Esophagus squamous epithelium (tissue), 5 donors: Measurements from ENCODE around the gene OR6S1. TPM values are rescaled to one million over a fixed set of nuclear protein-coding genes. Genes with fewer than 3 reads are reported as not detected.

Experiments used
- DNase-seq: peaks from one replicate; lab custom pipeline; 2025; lab: John Stamatoyannopoulos, UW
- H3K27ac ChIP-seq, 4 donors: fragments of 200-600 bp; sonication (generic); one replicate each; pipeline ENCODE4 v1.5.1; 2016 to 2019; ENCODE audit warnings: mild to moderate bottlenecking in 1 of 4
- H3K27me3 ChIP-seq, 4 donors: fragments of 200-600 bp; sonication (generic); 1 replicate in 3 of 4; 2 replicates in 1 of 4; pipeline versions ENCODE4 v1.5.1 to v1.6.0; 2017 to 2021; ENCODE audit warnings: antibody characterized with exemption in 1 of 4
- H3K36me3 ChIP-seq, 3 donors: fragments of 200-600 bp; sonication (generic); one replicate each; pipeline ENCODE4 v1.5.1; 2016 to 2019
- H3K4me1 ChIP-seq, 3 donors: fragments of 200-600 bp; sonication (generic); one replicate each; pipeline ENCODE4 v1.5.1; 2017 to 2019
- H3K4me3 ChIP-seq, 4 donors: fragments of 200-600 bp; sonication (generic); 1 replicate in 3 of 4; 2 replicates in 1 of 4; pipeline ENCODE4 v1.5.1; 2016 to 2019; ENCODE audit warnings: mild to moderate bottlenecking in 2 of 4, moderate library complexity in 1 of 4
- H3K9me3 ChIP-seq, 3 donors: fragments of 200-600 bp; sonication (generic); one replicate each; pipeline ENCODE4 v1.5.1; 2016 to 2019
- POLR2A ChIP-seq, 4 donors: fragments of 450-650 bp; IDR thresholded peaks; one replicate each; pipeline ENCODE4 v1.6.1; 2017; ENCODE audit warnings: antibody characterized with exemption in 4 of 4, mild to moderate bottlenecking in 4 of 4, moderate library complexity in 3 of 4
- WGBS, 2 donors: methylation state at CpG; one replicate each; pipeline ENCODE4 v1.1.5; 2018; 5-methylcytosine and 5-hydroxymethylcytosine counted together
- intact Hi-C: fragments of 100-400 bp; cut with DNase I; formaldehyde crosslinking; loops from one replicate; pipeline ENCODE4 v1.15.0; 2022
- total RNA-seq, 4 donors: library from RNA; depleted of rRNA; stranded (reverse); fragments of >200 nt; gene quantifications; one replicate each; pipeline ENCODE4 v1.1.0, GENCODE V29; 2016
- TF ChIP-seq, protein P1 (sequence below), 6 experiments: fragments of 450-650 bp in 4 of 6; fragments of 200-600 bp in 2 of 6; sonication (generic) in 2 of 6; IDR thresholded peaks; one replicate each; pipeline ENCODE4 v1.5.1; 2016 to 2019; ENCODE audit warnings: antibody characterized with exemption in 6 of 6, mild to moderate bottlenecking in 4 of 6, moderate library complexity in 4 of 6
- donor health status: DM: yes; HTN: yes; CAD: no.

The OR6S1 gene
- total RNA-seq, 4 donors from 2014 or later: not detected

DNA sequence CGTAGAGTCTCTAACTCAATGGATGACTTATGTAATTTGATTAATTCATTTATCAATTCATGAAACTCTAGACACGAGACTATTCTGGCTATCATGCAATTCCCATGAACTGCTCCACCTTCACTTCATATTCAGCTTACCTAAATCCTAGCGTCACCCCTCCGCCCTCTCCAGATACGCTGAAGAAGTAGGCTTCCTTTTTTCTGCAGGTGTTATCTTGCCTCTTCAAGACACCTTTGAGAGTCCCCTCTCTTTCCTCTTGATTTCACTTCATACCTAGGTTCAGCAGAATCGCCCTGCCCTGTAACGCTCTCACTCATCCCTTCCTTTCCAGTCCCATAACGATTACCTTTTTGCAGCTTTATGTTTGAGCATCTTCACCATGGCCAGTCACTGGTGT lies 38.9 kb upstream of the OR6S1 start:
- 55 to 62% methylated on average over 8 of the region's 8 CpGs for whole genome bisulfite sequencing, 2 donors
- intact Hi-C loops: loop anchor here (10.0 kb wide), 1 partner anchor 346 kb away; the partner anchor contains the start of gene CCNB1IP1

GRCh38 chr14:20679907-20680306 lies 38.4 kb upstream of the OR6S1 start:
- TF ChIP-seq POLR2A (IDR thresholded peaks at IDR 0.05): no peak
- TF ChIP-seq, protein P1, sequence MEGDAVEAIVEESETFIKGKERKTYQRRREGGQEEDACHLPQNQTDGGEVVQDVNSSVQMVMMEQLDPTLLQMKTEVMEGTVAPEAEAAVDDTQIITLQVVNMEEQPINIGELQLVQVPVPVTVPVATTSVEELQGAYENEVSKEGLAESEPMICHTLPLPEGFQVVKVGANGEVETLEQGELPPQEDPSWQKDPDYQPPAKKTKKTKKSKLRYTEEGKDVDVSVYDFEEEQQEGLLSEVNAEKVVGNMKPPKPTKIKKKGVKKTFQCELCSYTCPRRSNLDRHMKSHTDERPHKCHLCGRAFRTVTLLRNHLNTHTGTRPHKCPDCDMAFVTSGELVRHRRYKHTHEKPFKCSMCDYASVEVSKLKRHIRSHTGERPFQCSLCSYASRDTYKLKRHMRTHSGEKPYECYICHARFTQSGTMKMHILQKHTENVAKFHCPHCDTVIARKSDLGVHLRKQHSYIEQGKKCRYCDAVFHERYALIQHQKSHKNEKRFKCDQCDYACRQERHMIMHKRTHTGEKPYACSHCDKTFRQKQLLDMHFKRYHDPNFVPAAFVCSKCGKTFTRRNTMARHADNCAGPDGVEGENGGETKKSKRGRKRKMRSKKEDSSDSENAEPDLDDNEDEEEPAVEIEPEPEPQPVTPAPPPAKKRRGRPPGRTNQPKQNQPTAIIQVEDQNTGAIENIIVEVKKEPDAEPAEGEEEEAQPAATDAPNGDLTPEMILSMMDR (IDR thresholded peaks at IDR 0.05): no peak
- peaks cover 9 to 41% (median 12%) of the 10 kb centered on the region in 3 donors for H3K4me1 ChIP-seq
- no peak overlapping the region for H3K4me3 ChIP-seq
- intact Hi-C loops: loop anchor here (10.0 kb wide), 1 partner anchor 345 kb away; the partner anchor contains the start of gene CCNB1IP1
- 86 to 92% methylated on average over 1 of the region's 1 CpG for WGBS, 2 donors
- H3K36me3 ChIP-seq: no peaks in the 10 kb centered on the region
- H3K9me3 ChIP-seq: no peaks in the 10 kb centered on the region
- H3K27me3 ChIP-seq: no peaks in the 10 kb centered on the region
- no peak overlapping the region for H3K27ac ChIP-seq
- no peak for DNase-seq

More for the DNA sequence above, 38.9 kb upstream of the OR6S1 start:
- Histone ChIP-seq H3K9me3 (no peaks in the 10 kb centered on the region), H3K4me1 (peaks cover 11 to 46% (median 17%) of the 10 kb centered on the region in 3 donors), H3K36me3 (no peaks in the 10 kb centered on the region), H3K27me3 (no peaks in the 10 kb centered on the region), H3K4me3 (peak overlapping the region in 2 of 4 donors; percentile 89 to 93), H3K27ac (peak overlapping the region in 3 of 4 donors; percentile 98 to 100 (median 100))
- TF ChIP-seq POLR2A (IDR thresholded peaks at IDR 0.05): no peak
- TF ChIP-seq, protein P1 (IDR thresholded peaks at IDR 0.05): no peak
- DNase-seq: no peak

- no peaks in the 10 kb centered on the region for H3K9me3 ChIP-seq
- H3K27me3 ChIP-seq: peaks cover 0 to 13% (median 0%) of the 10 kb centered on the region in 4 donors
- intact Hi-C loops: no loop called here
- DNase-seq: no peak
- 67 to 85% methylated on average over 1 to 2 of the region's 2 CpGs for WGBS, 2 donors
- H3K4me3 ChIP-seq: no peak overlapping the region
- peaks cover 5 to 15% (median 9%) of the 10 kb centered on the region in 3 donors for H3K4me1 ChIP-seq
- no peak overlapping the region for H3K27ac ChIP-seq
- H3K36me3 ChIP-seq: no peaks in the 10 kb centered on the region
- TF ChIP-seq POLR2A (IDR thresholded peaks at IDR 0.05): no peak
- TF ChIP-seq, protein P1 (IDR thresholded peaks at IDR 0.05): no peak
Observed at GRCh38 chr14:20676072-20676471, 34.6 kb upstream of the OR6S1 start.

- TF ChIP-seq, protein P1 (IDR thresholded peaks at IDR 0.05): no peak
- TF ChIP-seq POLR2A (IDR thresholded peaks at IDR 0.05): no peak
- intact Hi-C loops: no loop called here
- H3K27me3 ChIP-seq: peaks cover 0 to 13% (median 0%) of the 10 kb centered on the region in 4 donors
- H3K4me1 ChIP-seq: peaks cover 2 to 11% (median 5%) of the 10 kb centered on the region in 3 donors
- WGBS, 2 donors: 68 to 83% methylated on average over 1 to 2 of the region's 2 CpGs
- no peaks in the 10 kb centered on the region for H3K9me3 ChIP-seq
- no peak overlapping the region for H3K27ac ChIP-seq
- no peaks in the 10 kb centered on the region for H3K36me3 ChIP-seq
- DNase-seq: no peak
- no peak overlapping the region for H3K4me3 ChIP-seq
Observed at GRCh38 chr14:20675669-20676068, 34.2 kb upstream of the OR6S1 start.

DNA sequence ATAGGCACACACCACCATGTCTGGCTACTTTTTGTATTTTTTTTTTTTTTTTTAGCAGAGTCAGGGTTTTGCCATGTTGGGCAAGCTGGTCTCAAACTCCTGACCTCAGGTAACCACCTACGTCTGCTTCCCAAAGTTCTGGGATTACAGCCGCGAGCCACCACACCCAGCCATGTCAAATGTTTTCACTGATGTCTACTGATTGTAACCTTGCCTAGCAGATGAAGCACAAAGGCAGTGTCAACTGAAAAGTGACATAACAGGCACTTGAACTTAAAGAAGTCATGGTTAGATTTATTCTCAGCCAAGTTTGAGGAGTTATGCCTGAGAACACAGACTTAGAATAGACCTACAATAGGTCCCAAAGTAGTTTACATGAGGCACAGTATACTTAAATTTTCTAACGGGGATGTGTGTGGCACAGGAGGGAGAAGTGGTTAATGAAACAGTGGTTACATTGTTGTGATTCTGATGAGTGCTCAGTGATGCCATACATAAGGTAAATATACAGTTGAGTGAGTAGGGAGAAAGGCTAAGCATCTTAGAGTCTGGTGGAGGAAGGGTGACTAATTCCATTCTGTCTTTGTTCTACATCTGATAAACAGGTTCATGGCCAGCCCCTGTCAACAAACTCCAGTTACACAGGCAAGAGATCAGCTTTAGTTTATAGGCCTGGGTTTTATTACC lies 30.2 kb upstream of the OR6S1 start:
- Histone ChIP-seq H3K36me3 (no peaks in the 10 kb centered on the region), H3K27ac (no peak overlapping the region), H3K27me3 (peaks cover 0 to 27% (median 0%) of the 10 kb centered on the region in 4 donors), H3K4me1 (no peaks in the 10 kb centered on the region), H3K9me3 (no peaks in the 10 kb centered on the region), H3K4me3 (no peak overlapping the region)
- no peak for DNase-seq
- intact Hi-C loops: no loop called here
- no peak for TF ChIP-seq POLR2A (IDR thresholded peaks at IDR 0.05)
- TF ChIP-seq, protein P1 (IDR thresholded peaks at IDR 0.05): no peak
- WGBS, 2 donors: 55 to 80% methylated on average over 3 to 4 of the region's 4 CpGs
